CD14-positive monocyte (primary cell): Measurements from ENCODE around the gene KRTAP10-1. TPM values are rescaled to one million over a fixed set of nuclear protein-coding genes. Genes with fewer than 3 reads are reported as not detected.

Source experiments
- DNase-seq, 3 donors: peaks; one replicate each; pipeline ENCODE4 v3.0.0-alpha.2; 2011 to 2022
- H2AFZ ChIP-seq: 2 replicates; pipeline ENCODE4 v1.6.0; 2012; ENCODE audit warnings: mild to moderate bottlenecking, low read depth, low read length, inconsistent platforms; ENCODE audit not compliant: insufficient read depth, poor library complexity, severe bottlenecking
- H3K27ac ChIP-seq, 2 donors: 1 replicate in 1 of 2; 2 replicates in 1 of 2; pipeline ENCODE4 v1.5.1; 2012 to 2013; ENCODE audit warnings: low read length in 2 of 2, control low read depth in 1 of 2, inconsistent platforms in 1 of 2, low read depth in 1 of 2, mild to moderate bottlenecking in 1 of 2
- H3K27me3 ChIP-seq, 2 donors: one replicate each; pipeline versions ENCODE4 v1.6.0 to v1.6.1; 2011 to 2013; ENCODE audit warnings: low read length in 2 of 2; ENCODE audit not compliant: control insufficient read depth in 2 of 2, insufficient read depth in 2 of 2
- H3K36me3 ChIP-seq, 2 donors: replicated peaks in 1 of 2; 1 replicate in 1 of 2; 2 replicates in 1 of 2; pipeline versions ENCODE4 v1.5.1 to v1.6.1; 2012 to 2013; ENCODE audit warnings: low read length in 2 of 2, control low read depth in 1 of 2, inconsistent platforms in 1 of 2, mild to moderate bottlenecking in 1 of 2; ENCODE audit not compliant: insufficient read depth in 2 of 2, control insufficient read depth in 1 of 2
- H3K4me1 ChIP-seq, 2 donors: 1 replicate in 1 of 2; 2 replicates in 1 of 2; pipeline versions ENCODE4 v1.5.1 to v1.6.1; 2012 to 2013; ENCODE audit warnings: low read length in 2 of 2, control low read depth in 1 of 2, inconsistent platforms in 1 of 2, mild to moderate bottlenecking in 1 of 2, moderate library complexity in 1 of 2; ENCODE audit not compliant: insufficient read depth in 2 of 2, control insufficient read depth in 1 of 2
- H3K4me2 ChIP-seq: replicated peaks from 2 replicates; pipeline ENCODE3; 2012; ENCODE audit warnings: low read length, moderate library complexity, mild to moderate bottlenecking; ENCODE audit not compliant: poor library complexity, severe bottlenecking; ENCODE audit errors: extremely low read depth
- H3K4me3 ChIP-seq, 3 experiments: fragments of 200-600 bp in 1 of 3; sonication (generic) in 1 of 3; replicated peaks in 1 of 3; 1 replicate in 2 of 3; 2 replicates in 1 of 3; pipeline ENCODE4 v1.5.1; 2011 to 2013; ENCODE audit warnings: low read length in 3 of 3, mild to moderate bottlenecking in 3 of 3, control low read depth in 2 of 3, low read depth in 2 of 3, inconsistent platforms in 1 of 3, moderate library complexity in 1 of 3
- H3K79me2 ChIP-seq: 2 replicates; pipeline ENCODE4 v1.6.0; 2012; ENCODE audit warnings: mild to moderate bottlenecking, control low read depth, inconsistent platforms, low read length, moderate library complexity; ENCODE audit not compliant: insufficient read depth
- H3K9ac ChIP-seq: 2 replicates; pipeline ENCODE4 v1.6.0; 2017; ENCODE audit warnings: low read length, mild to moderate bottlenecking; ENCODE audit not compliant: insufficient read depth, poor library complexity, severe bottlenecking
- H3K9me3 ChIP-seq, 2 donors: replicated peaks in 1 of 2; 1 replicate in 1 of 2; 2 replicates in 1 of 2; pipeline versions ENCODE4 v1.5.1 to v1.6.1; 2012 to 2013; ENCODE audit warnings: low read length in 2 of 2, control low read depth in 1 of 2; ENCODE audit not compliant: control insufficient read depth in 1 of 2, insufficient read depth in 1 of 2
- H4K20me1 ChIP-seq: 2 replicates; pipeline ENCODE4 v1.6.0; 2012; ENCODE audit warnings: mild to moderate bottlenecking, low read length, control low read depth, moderate library complexity; ENCODE audit not compliant: insufficient read depth
- H3K27ac Mint-ChIP-seq, 7 donors: one replicate each; pipeline ENCODE4 v1.8.0; 2020; ENCODE audit warnings: mild to moderate bottlenecking in 7 of 7, mixed read lengths in 7 of 7, moderate library complexity in 6 of 7, inconsistent platforms in 2 of 7
- H3K27me3 Mint-ChIP-seq, 3 donors: one replicate each; pipeline ENCODE4 v1.8.0; 2021 to 2022; ENCODE audit warnings: low read depth in 3 of 3, mild to moderate bottlenecking in 3 of 3, mixed read lengths in 3 of 3, moderate library complexity in 3 of 3, inconsistent platforms in 1 of 3
- H3K36me3 Mint-ChIP-seq, 2 donors: one replicate each; pipeline ENCODE4 v1.8.0; 2020; ENCODE audit warnings: mixed read lengths in 2 of 2, inconsistent platforms in 1 of 2, mild to moderate bottlenecking in 1 of 2
- H3K4me1 Mint-ChIP-seq: one replicate; pipeline ENCODE4 v1.8.0; 2020; ENCODE audit warnings: mild to moderate bottlenecking, mixed read lengths
- H3K4me3 Mint-ChIP-seq, 2 donors: one replicate each; pipeline ENCODE4 v1.8.0; 2020; ENCODE audit warnings: mild to moderate bottlenecking in 2 of 2, mixed read lengths in 2 of 2, moderate library complexity in 1 of 2
- H3K9me3 Mint-ChIP-seq, 7 donors: one replicate each; pipeline ENCODE4 v1.8.0; 2020 to 2022; ENCODE audit warnings: mixed read lengths in 7 of 7, mild to moderate bottlenecking in 6 of 7, moderate library complexity in 6 of 7, inconsistent platforms in 2 of 7
- CTCF ChIP-seq: fragments of 200-600 bp; IDR thresholded peaks from one replicate; pipeline ENCODE4 v1.8.0; 2022; ENCODE audit warnings: antibody characterized with exemption, mild to moderate bottlenecking
- WGBS: methylation state at CpG from one replicate; pipeline ENCODE4 v1.1.5; 2013; ENCODE audit warnings: missing lambda C conversion rate; ENCODE audit not compliant: insufficient coverage; 5-methylcytosine and 5-hydroxymethylcytosine counted together
- intact Hi-C, 2 donors: fragments of 100-400 bp; cut with micrococcal nuclease; formaldehyde crosslinking; loops; one replicate each; pipeline versions ENCODE4 v1.15.0 to v1.15.1; 2023
- polyA plus RNA-seq, 3 donors: library from polyadenylated mRNA; depleted of rRNA in 1 of 3; unstranded in 2 of 3; stranded (reverse) in 1 of 3; fragments of 300-500 nt in 2 of 3; fragments of >200 nt in 1 of 3; fragmentation: Illumina TruSeq in 2 of 3; gene quantifications; 1 replicate in 2 of 3; 2 replicates in 1 of 3; pipeline ENCODE4 v1.2.3, GENCODE V29; 2012 to 2021

The KRTAP10-1 gene
- polyA plus RNA-seq, 3 donors, result not detected

GRCh38 chr21:44494956-44495355 is 45.0 kb downstream of the KRTAP10-1 start:
- H3K27me3 ChIP-seq, result no peaks in the 10 kb centered on the region
- H3K36me3 Mint-ChIP-seq, result no peaks in the 10 kb centered on the region
- H3K4me3 ChIP-seq, result no peak overlapping the region
- H3K27me3 Mint-ChIP-seq, result peaks cover 0 to 16% (median 7%) of the 10 kb centered on the region in 3 donors
- H4K20me1 ChIP-seq, result no peaks in the 10 kb centered on the region
- no peak overlapping the region for H3K27ac Mint-ChIP-seq
- H3K79me2 ChIP-seq, result no peaks in the 10 kb centered on the region
- H3K4me3 Mint-ChIP-seq, result no peak overlapping the region
- DNase-seq, result no peak
- no peak for TF ChIP-seq CTCF
- H3K4me1 ChIP-seq, result no peaks in the 10 kb centered on the region
- peaks cover 8% of the 10 kb centered on the region for H3K4me1 Mint-ChIP-seq
- WGBS, result 89% methylated on average over 13 of the region's 13 CpGs
- peaks cover 29 to 36% of the 10 kb centered on the region in 2 donors for H3K9me3 ChIP-seq
- peaks cover 22 to 41% (median 32%) of the 10 kb centered on the region in 7 donors for H3K9me3 Mint-ChIP-seq
- no peaks in the 10 kb centered on the region for H3K36me3 ChIP-seq
- no peak overlapping the region for H3K9ac ChIP-seq
- no peak overlapping the region for H3K4me2 ChIP-seq
- intact Hi-C loops, result no loop called here
- H2AFZ ChIP-seq, result no peak overlapping the region
- no peak overlapping the region for H3K27ac ChIP-seq

GRCh38 chr21:44494418-44494817 is 45.6 kb downstream of the KRTAP10-1 start:
- no peak for DNase-seq
- no peak overlapping the region for H3K4me2 ChIP-seq
- Mint-ChIP-seq H3K27me3 (peaks cover 0 to 14% (median 7%) of the 10 kb centered on the region in 3 donors), H3K9me3 (peaks cover 22 to 41% (median 32%) of the 10 kb centered on the region in 7 donors), H3K4me1 (peaks cover 8% of the 10 kb centered on the region), H3K4me3 (no peak overlapping the region), H3K36me3 (no peaks in the 10 kb centered on the region), H3K27ac (no peak overlapping the region)
- no peaks in the 10 kb centered on the region for H3K27me3 ChIP-seq
- WGBS, result 96% methylated on average over 7 of the region's 17 CpGs
- no peak overlapping the region for H3K27ac ChIP-seq
- H3K79me2 ChIP-seq, result no peaks in the 10 kb centered on the region
- H4K20me1 ChIP-seq, result no peaks in the 10 kb centered on the region
- H3K9me3 ChIP-seq, result peaks cover 29 to 36% of the 10 kb centered on the region in 2 donors
- no peaks in the 10 kb centered on the region for H3K36me3 ChIP-seq
- intact Hi-C loops, result no loop called here
- no peak for TF ChIP-seq CTCF
- H3K9ac ChIP-seq, result no peak overlapping the region
- no peak overlapping the region for H3K4me3 ChIP-seq
- H3K4me1 ChIP-seq, result no peaks in the 10 kb centered on the region
- no peak overlapping the region for H2AFZ ChIP-seq
